H1 (cell line): ENCODE results near the gene CHD6. TPM values are rescaled to one million over a fixed set of nuclear protein-coding genes. Genes with fewer than 3 reads are reported as not detected.

ENCODE experiments used
- CTCF ChIA-PET: fragments of 300-600 bp; sonication (Branson Sonifier 250); formaldehyde crosslinking; loops from one replicate; lab custom pipeline; 2021; ENCODE audit not compliant: partially characterized antibody; lab: Charles Lee
- POLR2A ChIA-PET: fragments of 300-600 bp; sonication (Branson Sonifier 250); formaldehyde crosslinking; loops from one replicate; lab custom pipeline; 2021; ENCODE audit warnings: inconsistent platforms; ENCODE audit not compliant: partially characterized antibody; lab: Charles Lee
- DNase-seq, 2 experiments: peaks; one replicate each; pipeline versions ENCODE4 v3.0.0 to v3.0.0-alpha.2; 2010 to 2022; ENCODE audit warnings: low spot score in 2 of 2, low read depth in 1 of 2, mixed read lengths in 1 of 2
- FAIRE-seq: peaks from 2 replicates; lab custom pipeline; 2011; peaks lifted over from hg19 to GRCh38; lab: Jason Lieb, UNC
- H2AFZ ChIP-seq: 2 replicates; pipeline ENCODE4 v1.8.1; 2012; ENCODE audit warnings: low read length, inconsistent platforms
- H2AK5ac ChIP-seq: 2 replicates; pipeline ENCODE4 v1.6.1; 2013; ENCODE audit warnings: low read depth, low read length
- H2BK120ac ChIP-seq: replicated peaks from 2 replicates; pipeline ENCODE3; 2013; ENCODE audit warnings: low read depth, low read length, inconsistent platforms
- H2BK12ac ChIP-seq: 2 replicates; pipeline ENCODE4 v1.6.1; 2013; ENCODE audit warnings: low read depth, low read length
- H2BK15ac ChIP-seq: 2 replicates; pipeline ENCODE4 v1.6.1; 2013; ENCODE audit warnings: low read length
- H2BK20ac ChIP-seq: 2 replicates; pipeline ENCODE4 v1.6.1; 2013; ENCODE audit warnings: low read length
- H2BK5ac ChIP-seq: 2 replicates; pipeline ENCODE4 v1.6.1; 2013; ENCODE audit warnings: low read depth, low read length
- H3K14ac ChIP-seq: 2 replicates; pipeline ENCODE4 v1.6.1; 2013; ENCODE audit warnings: inconsistent platforms; ENCODE audit not compliant: insufficient read length
- H3K18ac ChIP-seq: 2 replicates; pipeline ENCODE4 v1.6.1; 2013; ENCODE audit warnings: low read length; ENCODE audit errors: extremely low read depth
- H3K23ac ChIP-seq: 2 replicates; pipeline ENCODE4 v1.6.1; 2013; ENCODE audit warnings: inconsistent platforms; ENCODE audit not compliant: insufficient read length
- H3K23me2 ChIP-seq: 2 replicates; pipeline ENCODE4 v1.6.1; 2013; ENCODE audit warnings: low read depth, low read length
- H3K27ac ChIP-seq: 2 replicates; pipeline ENCODE4 v1.6.1; 2011; ENCODE audit warnings: low read depth, low read length, inconsistent platforms
- H3K27me3 ChIP-seq, 4 experiments: replicated peaks in 1 of 4; 1 replicate in 1 of 4; 2 replicates in 3 of 4; pipeline versions ENCODE4 v1.6.1 to v1.8.1; 2011 to 2013; ENCODE audit warnings: low read length in 3 of 4, mild to moderate bottlenecking in 3 of 4, inconsistent platforms in 2 of 4, mixed read lengths in 2 of 4, moderate library complexity in 1 of 4; ENCODE audit not compliant: control insufficient read depth in 3 of 4, insufficient read depth in 3 of 4; ENCODE audit errors: extremely low read depth in 1 of 4
- H3K36me3 ChIP-seq, 4 experiments: 2 replicates each; pipeline versions ENCODE4 v1.6.1 to v1.8.1; 2011 to 2013; ENCODE audit warnings: mild to moderate bottlenecking in 4 of 4, low read length in 3 of 4, moderate library complexity in 2 of 4, control low read depth in 1 of 4, inconsistent platforms in 1 of 4; ENCODE audit not compliant: insufficient read depth in 4 of 4, control insufficient read depth in 2 of 4
- H3K4ac ChIP-seq: replicated peaks from 2 replicates; pipeline ENCODE3; 2013; ENCODE audit warnings: low read length, low read depth, mixed read lengths, inconsistent platforms; ENCODE audit not compliant: insufficient read length
- H3K4me1 ChIP-seq, 4 experiments: replicated peaks in 1 of 4; 1 replicate in 1 of 4; 2 replicates in 3 of 4; pipeline versions ENCODE4 v1.6.1 to v1.8.1; 2011 to 2013; ENCODE audit warnings: low read length in 3 of 4, inconsistent platforms in 2 of 4, mixed read lengths in 1 of 4; ENCODE audit not compliant: insufficient read depth in 4 of 4, control insufficient read depth in 3 of 4
- H3K4me2 ChIP-seq, 2 experiments: 2 replicates each; pipeline versions ENCODE4 v1.6.1 to v1.8.1; 2011 to 2013; ENCODE audit warnings: low read depth in 2 of 2, low read length in 2 of 2, control low read depth in 1 of 2, inconsistent platforms in 1 of 2, mild to moderate bottlenecking in 1 of 2; ENCODE audit not compliant: insufficient read depth in 1 of 2
- H3K4me3 ChIP-seq, 4 experiments: fragments of 200-600, 300-600 bp in 1 of 4; sonication (generic), shearing (Covaris generic), sonication (Bioruptor Twin) in 1 of 4; 2 replicates each; pipeline versions ENCODE4 v1.5.1 to v1.8.1; 2011 to 2016; ENCODE audit warnings: low read length in 4 of 4, low read depth in 3 of 4, control low read depth in 2 of 4, inconsistent platforms in 2 of 4, mild to moderate bottlenecking in 2 of 4, mixed read lengths in 1 of 4, moderate library complexity in 1 of 4; ENCODE audit not compliant: insufficient read depth in 2 of 4; ENCODE audit errors: extremely low read depth in 1 of 4
- H3K56ac ChIP-seq: replicated peaks from 2 replicates; pipeline ENCODE3; 2013; ENCODE audit warnings: low read depth, mild to moderate bottlenecking, mixed read lengths, low read length, inconsistent platforms; ENCODE audit not compliant: insufficient read length
- H3K79me1 ChIP-seq: 2 replicates; pipeline ENCODE4 v1.6.1; 2013; ENCODE audit warnings: low read depth, low read length, control low read depth
- H3K79me2 ChIP-seq, 2 experiments: 2 replicates each; pipeline versions ENCODE4 v1.6.1 to v1.8.1; 2012 to 2013; ENCODE audit warnings: low read length in 2 of 2, mild to moderate bottlenecking in 2 of 2, inconsistent platforms in 1 of 2; ENCODE audit not compliant: insufficient read depth in 2 of 2, control insufficient read depth in 1 of 2
- H3K9ac ChIP-seq, 4 experiments: replicated peaks in 1 of 4; 1 replicate in 1 of 4; 2 replicates in 3 of 4; pipeline versions ENCODE4 v1.6.1 to v1.8.1; 2011 to 2013; ENCODE audit warnings: low read depth in 3 of 4, low read length in 3 of 4, control low read depth in 2 of 4, mild to moderate bottlenecking in 2 of 4, moderate library complexity in 2 of 4, inconsistent platforms in 1 of 4; ENCODE audit errors: extremely low read depth in 1 of 4
- H3K9me3 ChIP-seq, 2 experiments: 2 replicates each; pipeline versions ENCODE4 v1.6.1 to v1.8.1; 2012 to 2013; ENCODE audit warnings: mild to moderate bottlenecking in 2 of 2, moderate library complexity in 2 of 2, control low read depth in 1 of 2, inconsistent platforms in 1 of 2, low read depth in 1 of 2, low read length in 1 of 2, mixed read lengths in 1 of 2; ENCODE audit not compliant: insufficient read depth in 2 of 2
- H4K20me1 ChIP-seq, 2 experiments: replicated peaks in 1 of 2; 2 replicates each; pipeline versions ENCODE3 to v1.8.1; 2011 to 2013; ENCODE audit warnings: inconsistent platforms in 2 of 2, low read length in 2 of 2, mild to moderate bottlenecking in 1 of 2; ENCODE audit not compliant: insufficient read depth in 2 of 2, control insufficient read depth in 1 of 2
- H4K5ac ChIP-seq: 2 replicates; pipeline ENCODE4 v1.6.1; 2013; ENCODE audit warnings: low read length, low read depth, mixed read lengths, inconsistent platforms; ENCODE audit not compliant: insufficient read length
- H4K8ac ChIP-seq: 2 replicates; pipeline ENCODE4 v1.8.0; 2013; ENCODE audit warnings: mild to moderate bottlenecking, moderate library complexity, low read length, inconsistent platforms; ENCODE audit not compliant: insufficient read depth; ENCODE audit errors: extremely low read depth
- H4K91ac ChIP-seq: replicated peaks from 2 replicates; pipeline ENCODE3; 2013; ENCODE audit warnings: low read length, mixed read lengths, inconsistent platforms; ENCODE audit not compliant: insufficient read length
- ASH2L ChIP-seq: fragments of 200-600, 300-600 bp; sonication (generic); IDR thresholded peaks from one replicate; pipeline ENCODE4 v1.7.1; 2017; ENCODE audit warnings: low read length
- BRCA1 ChIP-seq: IDR thresholded peaks from 2 replicates; pipeline ENCODE4 v1.6.1; 2012; ENCODE audit warnings: low read depth, low read length, improper control_type of control experiment
- CBX5 ChIP-seq: fragments of 300-800, 300-1000 bp; sonication (generic); IDR thresholded peaks from 2 replicates; pipeline ENCODE4 v1.7.1; 2016; ENCODE audit warnings: antibody characterized with exemption, low read length, low read depth
- CHD2 ChIP-seq: IDR thresholded peaks from 2 replicates; pipeline ENCODE4 v1.6.1; 2012; ENCODE audit warnings: low read length, improper control_type of control experiment
- CTCF ChIP-seq, 3 experiments: IDR thresholded peaks; 1 replicate in 2 of 3; 2 replicates in 1 of 3; pipeline versions ENCODE4 v1.5.1 to v1.6.1; 2011; ENCODE audit warnings: low read length in 3 of 3, mild to moderate bottlenecking in 3 of 3, inconsistent platforms in 2 of 3, low read depth in 1 of 3, moderate library complexity in 1 of 3; ENCODE audit not compliant: insufficient read depth in 1 of 3; ENCODE audit errors: control extremely low read depth in 1 of 3
- JUN ChIP-seq: IDR thresholded peaks from 2 replicates; pipeline ENCODE4 v1.6.1; 2011; ENCODE audit warnings: low read depth, mild to moderate bottlenecking, improper control_type of control experiment, low read length
- MAFK ChIP-seq: IDR thresholded peaks from 2 replicates; pipeline ENCODE4 v1.6.1; 2012; ENCODE audit warnings: low read depth, mild to moderate bottlenecking, improper control_type of control experiment, low read length
- NANOG ChIP-seq: IDR thresholded peaks from 2 replicates; pipeline ENCODE4 v1.6.1; 2011; ENCODE audit warnings: low read length, low read depth, mild to moderate bottlenecking, inconsistent platforms; ENCODE audit not compliant: insufficient read depth, poor library complexity, severe bottlenecking
- POLR2AphosphoS5 ChIP-seq: IDR thresholded peaks from 2 replicates; pipeline ENCODE4 v1.6.1; 2011; ENCODE audit warnings: low read depth, low read length
- RNF2 ChIP-seq: fragments of 200-900, 300-1000 bp; sonication (generic); IDR thresholded peaks from 2 replicates; pipeline ENCODE4 v1.7.1; 2016; ENCODE audit warnings: borderline replicate concordance, low read depth, mild to moderate bottlenecking, antibody characterized with exemption, low read length; ENCODE audit not compliant: poor library complexity, severe bottlenecking; ENCODE audit errors: missing control alignments
- RXRA ChIP-seq: IDR thresholded peaks from 2 replicates; pipeline ENCODE4 v1.6.1; 2011; ENCODE audit warnings: low read depth, mild to moderate bottlenecking, low read length, moderate library complexity; ENCODE audit not compliant: insufficient read depth
- TAF1 ChIP-seq: IDR thresholded peaks from 2 replicates; pipeline ENCODE4 v1.6.1; 2011; ENCODE audit warnings: mild to moderate bottlenecking, low read depth, low read length
- ZNF274 ChIP-seq: IDR thresholded peaks from 2 replicates; pipeline ENCODE4 v1.7.0; 2012; ENCODE audit warnings: low read length, borderline replicate concordance; ENCODE audit errors: extremely low read depth
- polyA plus RNA-seq, 7 experiments: library from polyadenylated mRNA; depleted of rRNA in 3 of 7; stranded (reverse) in 5 of 7; unstranded in 2 of 7; fragments of >200 nt in 5 of 7; fragments of 200-250 nt in 2 of 7; gene quantifications; 1 replicate in 5 of 7; 2 replicates in 1 of 7; 4 replicates in 1 of 7; pipeline versions ENCODE4 v1.2.1 to v1.2.3, GENCODE V29; 2011 to 2013; ENCODE audit warnings: missing spikeins in 2 of 7, mixed read lengths in 2 of 7
- total RNA-seq: library from RNA; stranded (reverse); fragmentation: NEBNext Ultra II Directional; extraction: Animal tissue kit (Norgen Biotek cat#: 25700); gene quantifications from 2 replicates; pipeline ENCODE4 v1.2.1, GENCODE V29; 2021

Gene CHD6
- total and polyA plus RNA-seq, 2 of the 8 experiments (the other 6 are each of a cell fraction or from before 2014, with no cell fraction given): 11.1 to 62.9 TPM

DNA sequence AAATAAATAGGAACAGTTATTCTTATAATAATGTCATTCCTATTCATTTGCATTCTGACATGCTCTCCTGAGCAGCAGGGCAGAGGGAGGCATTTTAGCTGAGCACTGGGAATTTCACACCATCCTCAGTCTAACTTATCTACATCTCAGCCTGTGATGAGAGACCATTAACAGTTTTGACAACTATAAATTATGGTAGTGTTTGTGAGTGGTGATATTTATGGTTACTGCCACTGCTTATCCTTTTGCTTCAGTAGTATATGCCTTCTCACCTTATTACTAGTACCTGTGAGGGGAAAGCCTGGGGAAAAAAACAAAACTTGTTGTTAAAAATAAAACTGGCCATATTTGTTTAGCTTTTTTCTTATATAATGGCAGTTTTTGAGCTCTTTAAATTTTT, 17.0 kb upstream of the CHD6 start:
- H3K27ac ChIP-seq: no peak overlapping the region
- POLR2A ChIA-PET: interaction anchor here (1.4 kb wide), 1 partner anchor 17 kb away, joined by 5 read pairs; the partner anchor contains the start of gene CHD6
- no peaks in the 10 kb centered on the region for H3K79me2 ChIP-seq
- TF ChIP-seq ZNF274 (no peak), CTCF (IDR thresholded peaks at IDR 0.05; ENCODE audit: control extremely low read depth in 1 of 3, insufficient read depth in 1 of 3, low read depth in 1 of 3, low read length in 3 of 3) (no peak), JUN (no peak), RXRA (no peak), TAF1 (no peak), NANOG (no peak), MAFK (no peak), CHD2 (no peak), POLR2AphosphoS5 (no peak), BRCA1 (no peak), CBX5 (no peak), RNF2 (no peak), ASH2L (no peak)

More for the DNA sequence above, 17.0 kb upstream of the CHD6 start:
- no peaks in the 10 kb centered on the region for H3K27me3 ChIP-seq
- no peak overlapping the region for H4K8ac ChIP-seq
- DNase-seq (no peak), FAIRE-seq (no peak)
- no peak overlapping the region for H3K4me2 ChIP-seq
- H2AFZ ChIP-seq: no peak overlapping the region
- H3K9me3 ChIP-seq: no peaks in the 10 kb centered on the region
- H3K18ac ChIP-seq: no peak overlapping the region
- H3K9ac ChIP-seq: no peak overlapping the region
- H3K79me1 ChIP-seq: no peaks in the 10 kb centered on the region
- no peak overlapping the region for H4K91ac ChIP-seq
- no peak overlapping the region for H2AK5ac ChIP-seq
- no peak overlapping the region for H2BK20ac ChIP-seq
- no peak overlapping the region for H3K14ac ChIP-seq
- H3K4me1 ChIP-seq: no peaks in the 10 kb centered on the region
- H4K5ac ChIP-seq: no peak overlapping the region
- H3K23me2 ChIP-seq: no peaks in the 10 kb centered on the region; the same call in 1 of the 2 replicates
- no peak overlapping the region for H2BK120ac ChIP-seq
- no peak overlapping the region for H2BK5ac ChIP-seq
- no peak overlapping the region for H3K4ac ChIP-seq
- no peak overlapping the region for H3K4me3 ChIP-seq
- no peak overlapping the region for H2BK12ac ChIP-seq
- no peak overlapping the region for H3K56ac ChIP-seq
- no peaks in the 10 kb centered on the region for H4K20me1 ChIP-seq
- no peak overlapping the region for H2BK15ac ChIP-seq
- H3K23ac ChIP-seq: no peak overlapping the region
- CTCF ChIA-PET: interaction anchor here (0.6 to 1.7 kb wide), 4 partner anchors 13 to 112 kb away, joined by 3 to 4 read pairs (median 3); no protein-coding TSS in a partner anchor
- H3K36me3 ChIP-seq: no peaks in the 10 kb centered on the region
